ENCODE data around the gene IARS1.

Gene IARS1

DNA sequence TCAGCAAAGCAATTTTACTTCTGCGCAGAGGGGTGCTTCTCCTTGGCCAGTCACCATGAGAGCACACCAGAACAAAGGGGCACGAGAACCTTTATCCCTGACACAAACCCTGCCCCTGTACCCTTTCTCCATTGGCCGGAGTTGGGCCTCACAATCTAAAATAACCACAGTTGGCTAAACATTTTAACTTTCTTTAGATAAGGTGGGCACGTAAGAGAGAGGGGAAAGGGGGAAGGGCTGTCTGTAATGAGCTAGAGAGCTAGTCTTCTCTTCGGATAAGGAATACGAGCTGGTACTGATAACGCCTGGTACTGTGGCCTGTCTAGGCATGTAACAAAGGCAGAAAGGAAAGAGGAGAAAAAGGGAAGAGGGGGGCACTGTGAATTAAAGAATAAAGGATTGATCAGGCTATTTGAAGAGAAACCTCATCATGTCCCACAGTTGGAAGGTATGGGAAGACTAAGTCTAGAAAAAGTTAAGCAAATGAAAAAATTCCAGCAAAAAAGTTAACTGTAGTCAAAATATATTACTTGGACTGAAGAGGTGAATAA lies 1.8 kb upstream of the IARS1 start:
- no peak for FAIRE-seq

DNA sequence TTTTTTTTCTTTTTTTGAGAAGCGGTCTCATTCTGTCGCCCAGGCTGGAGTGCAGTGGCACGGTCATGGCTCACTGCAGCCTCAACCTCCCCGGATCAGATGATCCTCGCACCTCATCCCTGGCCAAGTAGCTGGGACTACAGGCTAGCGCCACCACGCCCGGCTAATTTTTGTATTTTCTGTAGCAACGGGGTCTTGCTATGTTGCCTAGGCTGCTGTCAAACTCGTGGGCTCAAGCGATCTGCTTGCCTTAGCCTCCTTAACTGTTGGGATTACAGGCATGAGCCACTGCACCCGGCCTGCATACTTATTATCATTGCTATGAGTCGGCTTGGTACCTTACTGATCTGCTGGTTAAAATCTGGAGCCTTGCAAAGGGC lies 790 bp upstream of the IARS1 start:
- FAIRE-seq = no peak

DNA sequence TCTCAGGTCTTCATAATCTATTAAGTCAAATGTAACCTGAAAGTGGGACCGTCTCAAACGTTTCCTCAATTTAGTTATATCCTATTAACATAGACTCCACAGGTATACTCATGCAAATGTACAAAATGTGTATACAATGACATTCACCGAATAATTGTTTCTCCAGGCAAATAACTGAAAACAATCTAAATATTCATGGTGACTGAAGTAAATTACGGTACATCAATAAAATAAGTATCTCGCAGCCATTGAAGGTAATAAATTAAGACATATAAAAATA lies 482 bp downstream of the IARS1 start:
- FAIRE-seq = no peak

DNA sequence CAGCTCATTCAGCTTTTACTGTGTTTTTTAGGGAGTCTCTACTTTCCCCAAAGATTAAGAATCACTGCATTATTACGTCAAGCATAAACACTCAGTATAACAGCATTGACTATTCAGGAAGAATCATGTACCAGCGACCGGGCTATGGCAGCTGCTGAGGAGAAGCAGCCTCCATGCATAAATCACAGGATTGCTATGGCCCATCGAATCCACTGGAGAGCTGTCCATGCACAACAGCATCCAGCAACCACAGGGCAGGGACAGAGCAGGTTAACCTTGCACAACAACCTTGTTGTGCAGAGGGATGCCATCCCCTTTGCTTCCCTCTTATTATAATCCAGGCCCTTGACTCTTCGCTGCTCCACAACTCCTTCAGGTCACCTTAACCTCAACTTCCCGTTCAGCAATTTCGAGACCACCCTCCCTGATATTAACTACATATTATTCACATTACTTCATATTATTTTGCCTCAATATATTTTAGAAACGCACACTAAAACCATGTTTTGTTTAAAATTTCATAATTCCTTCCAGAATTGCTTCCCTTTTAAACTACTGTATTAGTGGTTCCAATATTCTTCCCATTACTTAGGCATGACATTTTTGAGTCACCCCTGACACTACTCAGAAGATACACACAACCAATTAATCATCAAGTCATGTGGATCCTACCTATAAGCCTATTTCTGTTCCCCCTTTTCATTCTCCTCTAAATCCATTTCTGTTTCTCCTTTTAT lies 991 bp downstream of the IARS1 start:
- FAIRE-seq = no peak

DNA sequence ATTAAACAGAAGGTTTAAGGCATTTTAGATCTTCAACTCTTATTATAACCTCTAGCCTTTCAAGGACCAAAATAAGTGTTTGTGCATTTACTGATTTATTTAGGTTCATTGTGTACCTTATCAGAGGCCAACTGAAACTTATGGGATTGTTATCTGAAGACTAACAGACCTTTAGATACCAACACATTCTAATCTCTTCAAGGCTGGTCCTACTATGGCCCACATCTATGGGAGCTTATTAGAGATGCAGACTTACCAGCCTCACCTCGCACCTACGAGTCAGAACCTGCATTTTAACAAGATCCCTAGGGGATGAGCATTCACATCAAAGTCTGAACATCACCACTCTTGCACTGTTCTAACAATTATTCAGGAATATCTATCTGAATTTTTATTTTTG lies 1.9 kb downstream of the IARS1 start:
- no peak for FAIRE-seq

DNA sequence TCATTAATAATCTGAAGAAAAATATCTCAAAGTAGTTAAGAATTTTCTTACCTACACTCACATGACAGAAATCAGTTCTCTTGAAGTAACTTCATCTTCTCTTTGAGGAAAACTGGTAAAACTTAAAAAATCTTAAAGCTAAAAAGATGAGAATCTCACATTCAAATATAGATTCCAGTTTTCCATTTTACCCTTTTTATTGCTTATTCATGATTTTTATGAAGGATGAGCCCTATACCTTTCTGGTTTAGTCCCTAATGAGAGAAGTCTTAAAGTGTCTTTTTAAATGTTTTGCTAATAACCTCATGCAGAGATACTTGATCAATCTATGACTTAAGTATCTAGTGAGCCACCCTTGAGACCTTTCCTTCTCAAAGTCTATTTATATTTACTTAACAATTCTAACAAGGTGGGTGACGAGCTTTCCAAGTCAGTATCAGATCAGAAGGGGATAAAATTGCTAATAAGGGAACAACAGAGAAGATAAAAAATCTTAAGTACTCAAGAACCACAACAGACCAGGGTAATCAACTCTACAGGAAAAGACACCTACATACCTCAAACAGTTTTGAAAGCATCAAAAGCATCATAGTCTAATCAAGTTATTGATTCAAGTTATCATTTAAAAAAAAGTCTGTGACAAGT lies 2.6 kb downstream of the IARS1 start:
- no peak for FAIRE-seq

DNA sequence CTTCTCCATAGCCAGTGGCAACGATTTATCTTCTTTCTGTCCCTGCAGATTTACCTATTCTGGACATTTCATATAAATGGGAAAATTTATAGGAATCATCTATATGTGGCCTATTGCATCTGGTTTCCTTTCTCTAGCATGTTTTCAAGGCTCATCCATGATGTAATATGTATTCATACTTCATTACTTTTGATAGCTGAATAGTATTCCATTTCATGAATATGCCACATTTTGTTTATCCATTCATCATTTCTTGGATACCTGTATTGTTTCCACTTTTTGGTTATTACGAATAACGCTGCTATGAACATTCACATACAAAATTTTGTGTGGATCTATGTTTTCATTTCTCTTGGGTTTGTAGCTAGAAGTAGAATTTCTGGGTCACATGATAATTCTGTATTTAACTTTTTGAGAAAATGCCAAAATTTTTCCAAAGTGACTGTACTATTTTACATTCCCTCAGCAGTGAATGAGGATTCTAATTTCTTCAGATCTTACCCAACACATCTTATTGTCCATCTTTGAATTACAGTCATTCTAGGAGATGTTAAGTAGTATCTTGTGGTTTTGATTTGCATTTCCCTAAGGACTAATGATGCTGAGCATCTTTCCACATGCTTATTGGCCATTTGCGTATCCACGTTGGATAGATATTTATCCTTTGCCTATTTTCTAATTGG lies 3.6 kb downstream of the IARS1 start:
- FAIRE-seq = no peak

DNA sequence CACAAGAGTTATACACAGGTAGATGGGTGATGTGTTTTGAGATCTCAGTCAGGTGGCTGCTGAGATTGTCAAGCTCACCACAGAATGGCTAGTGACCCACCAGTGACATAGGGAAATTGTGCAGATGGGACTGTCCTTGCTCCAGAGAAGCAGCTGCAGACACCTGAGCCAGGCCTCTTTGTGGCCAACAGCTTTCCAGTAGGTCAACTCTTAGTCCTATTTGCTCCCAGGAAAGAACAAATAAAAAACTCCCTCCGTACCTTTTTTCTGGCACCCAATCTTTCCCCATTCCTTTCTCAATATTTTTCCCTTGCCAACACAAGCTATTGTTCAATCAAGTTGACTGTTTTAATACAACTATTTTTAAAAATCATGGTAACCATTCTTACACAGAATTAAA lies 14.2 kb downstream of the IARS1 start:
- FAIRE-seq = no peak

DNA sequence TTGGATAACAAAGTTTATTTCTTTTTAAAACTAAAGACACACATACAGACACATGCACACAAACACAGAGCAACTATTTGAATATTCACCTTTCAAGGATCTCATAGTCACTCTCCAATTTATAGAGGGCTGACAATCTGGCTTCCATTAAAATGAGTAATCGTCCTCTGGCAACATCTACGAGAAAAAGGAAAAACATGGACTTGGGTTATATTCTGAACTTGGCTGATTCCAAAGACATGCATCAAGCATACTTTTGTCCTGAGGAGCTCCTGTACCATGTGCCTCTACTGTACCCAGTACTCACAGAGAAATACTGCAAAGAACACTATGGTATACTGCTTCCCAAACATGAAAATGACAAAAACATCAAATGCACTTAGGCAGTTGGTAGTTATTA lies 15.4 kb downstream of the IARS1 start:
- FAIRE-seq = no peak

DNA sequence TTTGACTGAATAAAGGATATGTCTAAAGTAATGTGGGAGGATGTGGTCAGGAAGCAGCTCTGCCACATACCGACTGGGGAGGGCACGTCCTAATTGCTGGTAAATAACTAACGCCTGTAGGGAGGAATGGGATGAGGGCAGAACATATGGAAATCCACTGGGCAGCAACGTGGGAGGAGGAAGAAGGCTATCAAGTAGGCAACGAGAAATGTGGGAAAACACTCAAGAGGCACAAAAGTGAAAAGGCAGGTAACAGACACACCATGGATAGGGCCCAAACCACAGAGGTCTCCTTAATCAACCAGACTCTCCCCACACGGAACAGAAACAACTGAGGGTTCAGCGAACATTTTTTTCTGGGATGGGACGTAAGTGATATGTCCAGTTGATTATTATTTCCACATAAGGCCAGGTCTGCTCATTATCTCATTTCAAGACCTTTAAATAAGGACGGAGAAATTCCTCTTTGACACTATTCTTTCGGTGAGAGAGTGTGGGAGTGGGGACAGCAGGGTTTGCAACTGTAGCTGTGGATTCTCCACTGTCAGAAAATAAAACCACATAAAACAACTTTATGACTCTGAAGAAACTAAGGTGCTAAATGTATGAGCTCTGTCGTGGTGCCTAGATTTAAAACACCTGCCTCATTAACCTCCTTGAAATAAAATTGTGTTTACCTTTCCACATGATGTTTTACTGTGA lies 17.0 kb downstream of the IARS1 start:
- FAIRE-seq = no peak

DNA sequence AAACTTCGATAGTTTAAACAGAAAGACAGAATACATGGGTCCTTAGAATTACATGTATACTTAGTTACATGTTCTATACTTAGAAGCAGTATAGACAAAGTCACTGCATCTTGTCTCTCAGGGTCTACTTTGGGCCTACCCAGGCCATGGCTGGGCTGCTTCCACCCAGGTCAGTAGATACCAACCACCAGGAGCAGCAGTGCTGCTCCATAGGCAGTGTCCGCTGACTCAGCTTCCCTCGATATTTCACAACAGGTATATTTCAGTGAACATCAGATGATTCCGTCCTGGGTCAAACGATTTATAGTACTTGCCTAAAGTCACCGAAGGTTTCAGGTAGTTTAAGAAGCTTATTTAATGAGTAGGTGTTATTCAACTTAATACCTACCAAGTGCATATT lies 18.0 kb downstream of the IARS1 start:
- FAIRE-seq = no peak

DNA sequence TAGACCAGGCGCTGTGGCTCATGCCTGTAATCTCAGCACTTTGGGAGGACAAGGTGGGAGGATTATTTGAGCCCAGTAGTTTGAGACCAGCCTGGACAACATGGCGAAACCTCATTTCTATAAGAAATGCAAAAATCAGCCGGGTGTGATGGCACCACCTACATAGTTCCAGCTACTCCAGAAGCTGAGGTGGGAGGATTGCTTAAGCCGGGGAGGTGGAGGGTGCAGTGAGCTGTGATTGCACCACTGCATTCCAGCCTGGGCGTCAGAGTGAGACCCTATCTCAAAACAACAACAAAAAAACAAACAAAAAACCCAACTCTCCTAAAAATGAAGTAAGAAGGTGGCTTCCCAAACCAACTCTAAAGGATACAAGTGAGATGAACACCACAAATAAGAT lies 23.0 kb downstream of the IARS1 start:
- no peak for FAIRE-seq

DNA sequence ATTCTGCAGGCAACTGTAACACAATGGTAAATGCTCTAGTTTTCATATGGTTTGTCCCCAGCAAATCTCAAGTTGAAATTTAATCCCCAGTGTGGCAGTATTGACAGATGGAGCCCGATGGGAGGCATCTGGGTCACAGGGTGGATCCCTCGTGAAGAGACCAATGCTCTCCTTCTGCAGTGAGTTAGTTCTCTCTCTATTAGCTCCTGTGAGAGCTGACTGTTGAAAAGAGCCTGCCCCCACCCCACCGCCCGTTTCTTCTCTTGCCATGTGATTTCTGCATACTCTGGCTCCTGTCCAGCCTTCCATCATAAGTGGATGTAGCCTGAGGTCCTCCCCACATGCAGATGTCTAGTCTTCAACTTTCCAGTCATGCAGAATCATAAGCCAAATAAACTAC lies 27.0 kb downstream of the IARS1 start:
- FAIRE-seq = no peak

DNA sequence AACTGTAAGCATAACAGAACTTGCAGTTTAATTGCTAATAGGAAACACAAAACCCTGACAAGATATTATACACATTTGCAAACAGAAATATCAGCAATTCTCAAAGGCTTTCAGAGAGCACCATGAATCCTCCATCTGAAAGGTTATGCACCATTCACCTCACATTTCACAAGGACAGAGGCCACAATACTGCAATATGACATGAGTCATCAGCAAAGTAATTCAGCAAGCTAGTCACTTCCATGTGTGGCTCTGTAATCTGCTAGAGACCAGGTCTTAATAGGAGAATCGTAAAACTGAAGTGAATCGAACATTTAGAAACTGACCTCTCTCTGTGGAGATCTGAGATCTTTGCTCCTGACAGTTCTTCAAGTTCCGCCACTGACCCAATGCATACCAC lies 28.3 kb downstream of the IARS1 start:
- FAIRE-seq = no peak

DNA sequence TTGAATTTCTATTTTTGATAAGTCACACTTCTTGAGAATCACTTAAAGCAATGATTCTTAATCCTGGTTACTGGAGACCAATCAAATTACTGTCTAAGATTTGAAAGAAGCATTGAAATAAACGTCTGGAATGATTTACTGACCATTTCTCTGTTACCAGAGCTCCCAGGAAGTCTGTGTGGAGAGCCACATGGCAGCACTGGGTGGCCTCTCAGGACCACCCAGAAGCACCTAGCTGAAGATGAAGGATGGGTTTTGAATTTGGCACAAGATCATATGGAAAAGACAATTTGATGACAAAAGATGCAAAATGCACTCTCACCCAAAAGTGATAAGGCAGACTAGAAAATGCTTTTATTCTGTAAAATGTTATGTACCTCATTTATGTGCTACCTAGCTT lies 30.4 kb downstream of the IARS1 start:
- FAIRE-seq = no peak

DNA sequence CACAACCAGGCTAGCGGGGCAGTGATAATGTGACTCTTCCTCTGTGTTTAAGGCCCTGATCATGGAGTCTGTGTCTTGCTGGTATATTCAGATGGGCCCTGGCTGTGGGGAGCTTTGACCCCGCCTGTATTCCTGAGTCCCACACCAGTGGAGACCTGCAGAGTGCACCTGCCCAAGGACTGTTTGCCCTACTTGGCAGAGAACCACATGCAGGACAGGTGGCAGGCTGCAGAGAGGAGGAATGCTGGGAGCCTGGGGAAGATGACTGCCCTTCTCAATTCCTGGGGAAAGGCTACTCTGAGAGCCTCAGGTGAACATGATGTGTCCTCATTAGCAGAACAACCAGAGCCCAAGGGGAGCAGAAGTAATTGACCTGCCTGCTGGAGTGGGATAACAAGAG lies 36.2 kb downstream of the IARS1 start:
- FAIRE-seq = no peak

DNA sequence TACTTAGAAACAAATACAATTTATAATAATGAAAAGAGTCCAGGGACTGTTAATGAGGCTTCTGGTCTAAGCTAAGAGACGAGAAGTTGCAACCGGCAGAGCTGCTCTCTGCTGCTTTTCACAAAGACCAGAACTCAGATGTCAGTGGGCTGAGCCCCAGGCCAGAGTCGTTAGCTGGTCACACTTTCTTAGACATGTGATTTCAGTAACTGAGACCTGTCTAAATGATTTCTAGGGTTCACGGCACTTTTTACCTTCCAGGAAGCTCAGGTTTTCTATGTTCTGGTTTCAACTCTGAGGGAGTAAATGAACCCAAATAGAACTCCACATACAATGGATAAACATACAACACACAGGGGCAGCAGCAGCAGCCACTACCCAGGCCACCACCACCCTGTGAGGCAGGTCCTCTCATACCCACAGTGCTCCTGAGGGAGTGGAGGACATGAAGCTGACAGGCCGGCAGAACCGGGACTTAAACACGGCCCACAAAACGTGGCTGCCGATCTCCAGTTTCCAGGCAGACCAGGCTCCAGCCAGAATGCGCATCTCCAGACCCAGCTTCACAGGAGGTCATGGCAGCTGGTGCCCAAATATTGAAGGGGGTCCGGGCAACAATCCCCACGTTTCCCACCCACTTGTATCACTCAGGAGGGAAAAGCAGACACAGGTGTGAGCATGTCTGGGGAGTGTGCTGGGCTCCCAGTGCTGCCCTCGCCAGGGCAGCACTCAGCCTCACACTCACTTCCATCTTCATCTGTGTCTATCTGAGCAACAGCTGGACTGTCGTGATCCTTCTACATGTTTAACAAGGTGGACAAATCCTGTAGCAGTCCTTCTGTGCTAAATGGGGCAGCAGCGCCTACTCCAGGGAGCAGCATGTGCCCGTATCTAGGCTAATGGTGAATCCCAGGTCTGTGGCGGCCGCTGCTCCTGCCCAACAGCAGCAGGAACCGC lies 38.8 kb downstream of the IARS1 start:
- no peak for FAIRE-seq

DNA sequence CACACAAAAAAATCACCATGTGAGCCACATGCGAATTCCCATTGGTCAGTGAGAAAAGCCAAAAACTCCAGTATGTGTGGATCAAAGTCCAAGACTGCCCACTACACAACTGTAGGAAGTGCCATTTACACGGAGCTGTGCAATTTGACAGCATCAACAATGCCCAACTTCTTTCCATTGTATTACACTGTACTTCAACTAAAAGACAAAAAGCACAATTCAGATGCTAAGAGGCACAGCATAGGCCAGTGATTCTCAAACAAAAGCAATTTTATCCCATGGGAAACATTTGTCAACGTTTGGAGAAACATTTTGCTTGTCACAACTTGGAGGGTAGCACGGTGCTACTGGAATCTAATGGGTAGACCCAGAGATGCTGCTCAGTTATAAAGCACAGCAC lies 39.8 kb downstream of the IARS1 start:
- FAIRE-seq = no peak

DNA sequence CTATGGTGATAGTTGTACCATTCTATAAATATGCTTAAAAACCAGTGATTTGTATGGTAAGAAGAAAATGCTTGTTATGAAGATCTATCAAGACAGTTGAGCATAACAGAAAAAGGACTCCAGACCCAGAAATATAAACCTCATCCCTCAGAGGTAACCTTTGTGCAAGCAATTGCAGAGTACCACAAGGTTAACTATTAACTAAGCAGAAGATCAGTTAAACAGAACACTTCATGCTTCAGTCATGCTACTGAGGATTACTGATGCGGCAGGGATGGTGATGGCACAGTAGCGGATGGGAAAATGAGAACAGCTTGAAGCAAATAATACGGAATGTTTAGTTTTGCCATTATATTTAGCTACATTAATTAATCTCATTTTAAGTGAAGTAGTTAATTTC lies 45.5 kb downstream of the IARS1 start:
- no peak for FAIRE-seq

DNA sequence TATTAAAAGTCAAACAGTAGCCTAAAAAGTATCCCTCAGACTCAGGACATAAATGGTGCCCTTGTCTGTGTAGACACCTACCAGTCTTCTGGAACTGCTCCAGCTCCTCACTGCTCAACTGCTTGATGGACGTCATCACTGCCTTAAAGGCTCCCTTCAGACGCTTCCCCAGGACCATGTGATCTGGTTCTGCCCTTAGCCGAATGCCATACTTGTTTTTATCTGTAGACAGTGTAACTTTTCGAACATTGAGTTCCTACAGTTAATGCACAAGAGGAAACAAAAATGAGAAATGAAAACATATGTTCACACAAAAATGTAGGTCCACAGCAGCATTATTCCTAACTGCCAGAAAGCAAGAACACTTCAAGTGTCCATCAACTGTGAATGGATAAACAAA lies 46.2 kb downstream of the IARS1 start:
- FAIRE-seq = no peak

DNA sequence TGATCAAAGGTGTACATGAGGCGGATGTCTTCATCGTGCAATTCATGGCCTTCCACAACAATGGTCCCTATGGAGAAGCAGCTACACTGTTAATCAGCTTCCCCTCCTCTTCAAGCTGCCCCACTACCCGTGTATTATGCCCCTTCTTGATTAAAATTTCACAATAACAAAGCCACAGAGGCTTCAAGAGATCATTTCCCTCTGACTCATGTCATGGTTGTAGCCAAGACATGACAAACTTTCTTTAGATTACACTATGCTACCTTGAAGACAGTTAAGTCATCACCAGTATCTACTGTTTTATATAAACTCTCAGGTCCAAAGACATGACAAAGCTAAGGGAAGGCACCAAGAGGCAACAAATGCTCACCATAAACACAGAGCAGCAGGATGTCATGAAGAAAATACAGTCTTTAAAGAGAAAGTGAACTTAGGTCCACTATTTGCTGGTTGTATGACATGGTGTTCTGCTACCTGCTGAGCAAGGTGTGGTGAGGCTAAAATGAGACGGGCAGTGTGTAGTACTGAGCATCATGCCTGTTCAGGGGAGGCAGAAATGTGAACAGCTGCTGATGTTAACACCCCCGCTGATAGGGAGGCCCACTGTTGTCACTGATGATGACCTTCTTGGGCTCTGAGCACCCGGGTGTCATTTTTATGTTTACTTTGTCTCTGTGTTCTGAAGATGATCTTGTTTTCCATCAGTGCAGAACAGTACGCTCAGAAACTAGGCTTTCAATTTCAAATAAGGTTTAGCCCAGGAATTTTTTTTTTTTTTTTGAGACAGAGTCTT lies 48.3 kb downstream of the IARS1 start:
- no peak for FAIRE-seq

Measured in TTC549 (cell line).